Natural killer cell treated with Interleukin-12 subunit alpha and Interleukin-12 subunit beta and Interleukin-15 and Interleukin-18, amount 100 ng/mL, for 72 hours (primary cell): ENCODE data around the gene SMTNL2. TPM values are rescaled to one million over a fixed set of nuclear protein-coding genes. Genes with fewer than 3 reads are reported as not detected.
"Not testable (repeated sequence)": the region's sequence is repeated elsewhere in the genome, so short reads cannot be mapped to it uniquely, and the experiment has no call there.

Experiments used
- ATAC-seq, 2 donors: fragments of 150-1000 bp; cut with Tn5 transposase in 1 of 2; sonication (Bioruptor Pico), chemical (Tn5 transposase) in 1 of 2; 2 replicates each; pipeline ENCODE4 v1.10.0; 2021
- DNase-seq: peaks from one replicate; pipeline ENCODE4 v3.0.0; 2022; ENCODE audit warnings: low spot score
- H3K27ac Mint-ChIP-seq, 2 donors: 1 replicate in 1 of 2; 2 replicates in 1 of 2; pipeline ENCODE4 v1.8.0; 2022; ENCODE audit warnings: mixed read lengths in 2 of 2, mild to moderate bottlenecking in 1 of 2, moderate library complexity in 1 of 2
- H3K27me3 Mint-ChIP-seq, 2 donors: 1 replicate in 1 of 2; 2 replicates in 1 of 2; pipeline ENCODE4 v1.8.0; 2022; ENCODE audit warnings: mixed read lengths in 2 of 2
- H3K36me3 Mint-ChIP-seq: one replicate; pipeline ENCODE4 v1.8.0; 2022; ENCODE audit warnings: mixed read lengths
- H3K4me1 Mint-ChIP-seq, 2 donors: 1 replicate in 1 of 2; 2 replicates in 1 of 2; pipeline ENCODE4 v1.8.0; 2022; ENCODE audit warnings: low read depth in 2 of 2, mixed read lengths in 2 of 2, mild to moderate bottlenecking in 1 of 2
- H3K4me3 Mint-ChIP-seq: one replicate; pipeline ENCODE4 v1.8.0; 2022; ENCODE audit warnings: mixed read lengths
- H3K9me3 Mint-ChIP-seq: 2 replicates; pipeline ENCODE4 v1.8.0; 2022; ENCODE audit warnings: mixed read lengths
- total RNA-seq, 2 donors: library from RNA; stranded (reverse); gene quantifications; one replicate each; pipeline ENCODE4 v1.2.3, GENCODE V29; 2022

The SMTNL2 gene
- total RNA-seq, 2 donors from 2014 or later, result not detected

DNA sequence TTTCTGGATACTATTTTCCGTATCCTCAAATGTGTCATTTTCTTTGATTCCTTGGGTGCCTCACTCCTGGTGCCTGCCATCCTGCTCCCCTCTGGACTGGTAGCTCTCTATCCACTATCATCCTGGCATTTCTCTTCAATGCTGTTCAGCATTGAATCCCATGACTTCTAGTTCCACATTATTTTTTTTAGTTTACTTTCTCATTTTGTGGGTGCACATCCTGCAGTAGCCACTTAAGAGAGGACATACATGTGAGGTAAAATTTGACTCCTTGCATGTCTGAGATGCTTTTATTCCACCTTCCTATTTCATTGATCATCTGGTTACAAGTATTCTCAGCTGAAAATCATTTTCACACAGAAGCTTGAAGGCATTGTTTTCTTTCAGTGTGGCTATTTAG, 38.0 kb downstream of the SMTNL2 start:
- H3K4me1 Mint-ChIP-seq, result no peaks in the 10 kb centered on the region
- H3K27me3 Mint-ChIP-seq, result peaks cover 18 to 19% of the 10 kb centered on the region in 2 donors
- DNase-seq, result no peak
- no peaks in the 10 kb centered on the region for H3K9me3 Mint-ChIP-seq
- no peak for ATAC-seq
- no peaks in the 10 kb centered on the region for H3K36me3 Mint-ChIP-seq
- H3K4me3 Mint-ChIP-seq, result no peak overlapping the region
- no peak overlapping the region for H3K27ac Mint-ChIP-seq

- H3K4me1 Mint-ChIP-seq, result no peaks in the 10 kb centered on the region
- no peak overlapping the region for H3K4me3 Mint-ChIP-seq
- H3K27ac Mint-ChIP-seq, result no peak overlapping the region
- no peaks in the 10 kb centered on the region for H3K36me3 Mint-ChIP-seq
- no peak for ATAC-seq
- H3K9me3 Mint-ChIP-seq, result no peaks in the 10 kb centered on the region
- peaks cover 19 to 20% of the 10 kb centered on the region in 2 donors for H3K27me3 Mint-ChIP-seq
- no peak for DNase-seq
These were observed 38.9 kb downstream of the SMTNL2 start for GRCh38 chr17:4623249-4623648.

- not testable (repeated sequence) for ATAC-seq, H3K4me1 Mint-ChIP-seq, H3K9me3 Mint-ChIP-seq, H3K4me3 Mint-ChIP-seq, H3K27ac Mint-ChIP-seq, H3K36me3 Mint-ChIP-seq, DNase-seq
- H3K27me3 Mint-ChIP-seq, result peaks cover 19 to 20% of the 10 kb centered on the region in 2 donors
These were observed 40.2 kb downstream of the SMTNL2 start for GRCh38 chr17:4624451-4624911.

DNA sequence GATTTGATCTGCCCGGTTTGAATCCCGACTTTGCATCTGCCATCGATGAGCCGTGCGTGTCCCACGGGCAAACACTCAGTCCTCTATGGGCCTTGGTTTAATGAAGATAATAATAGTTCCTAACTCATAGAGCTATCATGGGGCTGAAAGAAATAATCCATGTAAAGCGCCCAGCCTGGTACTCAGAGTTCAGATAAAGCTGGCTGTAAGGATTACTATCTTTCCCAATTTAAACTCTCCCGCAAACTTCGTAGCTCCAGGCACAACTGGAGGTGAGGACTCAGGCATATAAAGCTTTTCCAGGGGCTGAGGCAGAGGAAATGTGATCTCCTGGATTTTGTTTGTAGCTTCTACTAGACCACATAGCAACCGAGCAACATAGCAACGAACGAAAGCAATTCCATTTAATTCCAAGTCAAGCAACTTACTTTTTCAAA, 40.9 kb downstream of the SMTNL2 start:
- no peaks in the 10 kb centered on the region for H3K9me3 Mint-ChIP-seq
- H3K36me3 Mint-ChIP-seq, result no peaks in the 10 kb centered on the region
- no peak for DNase-seq
- H3K4me1 Mint-ChIP-seq, result no peaks in the 10 kb centered on the region
- H3K27me3 Mint-ChIP-seq, result peaks cover 19 to 20% of the 10 kb centered on the region in 2 donors
- H3K4me3 Mint-ChIP-seq, result no peak overlapping the region
- ATAC-seq, result no peak
- no peak overlapping the region for H3K27ac Mint-ChIP-seq

GRCh38 chr17:4626734-4627256, 42.5 kb downstream of the SMTNL2 start:
- Mint-ChIP-seq H3K27ac (no peak overlapping the region), H3K36me3 (no peaks in the 10 kb centered on the region), H3K27me3 (peaks cover 20 to 26% of the 10 kb centered on the region in 2 donors), H3K4me1 (no peaks in the 10 kb centered on the region), H3K4me3 (no peak overlapping the region), H3K9me3 (no peaks in the 10 kb centered on the region)
- ATAC-seq (no peak), DNase-seq (no peak)

DNA sequence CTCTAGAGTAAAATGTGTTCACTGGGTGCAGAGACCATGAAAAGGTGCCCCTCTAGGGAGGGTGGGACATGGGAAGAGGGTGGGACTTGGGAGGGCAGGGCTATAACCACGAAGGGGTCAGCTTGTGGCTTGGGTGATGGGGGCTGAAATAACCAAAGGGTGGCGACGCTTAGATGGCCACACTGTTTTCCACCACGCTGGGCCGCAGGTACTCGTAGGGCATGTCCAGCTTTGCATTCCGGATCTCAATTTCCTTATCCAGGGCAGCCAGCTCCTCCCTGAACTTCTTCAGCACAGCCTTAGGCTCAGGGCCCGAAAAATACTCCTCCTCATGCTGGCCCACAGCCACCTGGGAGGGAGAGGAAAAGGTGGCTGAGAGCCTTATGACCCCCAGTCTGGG, 47.1 kb downstream of the SMTNL2 start:
- no peaks in the 10 kb centered on the region for H3K36me3 Mint-ChIP-seq
- ATAC-seq, result no peak
- no peak for DNase-seq

DNA sequence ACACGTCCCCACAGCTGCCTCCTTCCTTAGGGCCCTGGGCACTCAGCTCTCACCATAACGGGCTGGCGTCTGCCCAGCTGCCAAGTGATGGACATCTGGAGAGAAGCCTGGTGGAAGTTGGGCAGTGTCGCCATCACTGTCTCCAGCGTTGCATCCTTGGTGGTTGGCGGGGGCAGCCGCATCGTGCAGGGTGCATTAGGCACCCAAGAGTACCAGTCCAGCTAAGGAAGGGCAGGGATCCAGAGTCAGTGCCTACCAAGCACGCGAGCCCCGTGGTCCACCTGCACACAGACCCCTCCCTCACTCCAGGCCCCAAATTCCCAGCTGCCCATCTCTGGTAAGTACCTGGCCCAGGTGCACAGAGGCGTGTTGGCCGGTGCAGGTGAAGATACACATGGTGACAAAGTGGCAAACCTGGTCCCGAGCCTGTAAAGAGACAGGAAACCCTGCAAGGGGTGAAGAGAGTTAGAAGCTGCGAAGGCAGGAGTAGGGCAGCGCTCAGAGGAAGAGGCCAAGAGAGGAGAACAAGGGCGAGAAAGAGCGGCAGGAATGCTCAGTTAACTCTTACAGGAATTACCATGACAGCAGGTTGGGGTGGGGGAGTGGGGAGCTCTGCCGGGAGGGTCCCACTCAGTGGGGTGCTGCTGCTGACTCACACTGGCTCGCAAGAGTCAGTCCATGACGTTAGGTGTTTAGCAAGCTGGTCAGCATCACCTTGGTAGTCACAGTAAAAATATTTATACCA, 47.7 kb downstream of the SMTNL2 start:
- Mint-ChIP-seq H3K27ac (no peak overlapping the region), H3K27me3 (peaks cover 34 to 42% of the 10 kb centered on the region in 2 donors)

More for the DNA sequence above, 47.1 kb downstream of the SMTNL2 start:
- no peak overlapping the region for H3K27ac Mint-ChIP-seq
- no peak overlapping the region for H3K4me3 Mint-ChIP-seq
- H3K27me3 Mint-ChIP-seq, result peaks cover 33 to 42% of the 10 kb centered on the region in 2 donors
- peaks cover 0 to 7% of the 10 kb centered on the region in 2 donors for H3K4me1 Mint-ChIP-seq
- H3K9me3 Mint-ChIP-seq, result peaks cover 5% of the 10 kb centered on the region

GRCh38 chr17:4632581-4632920, 48.2 kb downstream of the SMTNL2 start:
- Mint-ChIP-seq H3K27me3 (peaks cover 29 to 38% of the 10 kb centered on the region in 2 donors), H3K4me3 (no peak overlapping the region)
- ATAC-seq, result no peak

More for the DNA sequence above, 47.7 kb downstream of the SMTNL2 start:
- H3K36me3 Mint-ChIP-seq, result no peaks in the 10 kb centered on the region
- DNase-seq (no peak), ATAC-seq (peak in 1 of 2 donors; percentile 32)
- peaks cover 0 to 7% of the 10 kb centered on the region in 2 donors for H3K4me1 Mint-ChIP-seq
- H3K4me3 Mint-ChIP-seq, result no peak overlapping the region
- peaks cover 5% of the 10 kb centered on the region for H3K9me3 Mint-ChIP-seq

DNA sequence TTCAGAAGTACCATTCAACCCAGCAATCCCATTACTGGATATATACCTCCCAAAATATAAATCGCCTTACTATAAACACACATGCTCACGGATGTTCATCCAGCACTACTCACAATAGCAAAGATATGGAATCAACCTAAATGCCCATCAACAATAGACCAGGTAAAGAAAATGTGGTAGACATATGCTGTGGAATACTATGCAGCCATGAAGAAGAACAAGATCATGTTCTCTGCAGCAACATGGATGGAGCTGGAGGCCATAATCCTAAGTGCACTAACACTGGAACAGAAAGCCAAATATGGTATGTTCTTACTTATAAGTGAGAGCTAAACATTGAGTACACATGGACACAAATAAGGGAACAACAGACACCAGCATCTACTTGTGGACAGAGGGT, 49.3 kb downstream of the SMTNL2 start:
- H3K27ac Mint-ChIP-seq, result no peak overlapping the region
- H3K36me3 Mint-ChIP-seq, result no peaks in the 10 kb centered on the region

More at GRCh38 chr17:4632581-4632920, 48.2 kb downstream of the SMTNL2 start:
- Mint-ChIP-seq H3K27ac (no peak overlapping the region), H3K4me1 (peaks cover 0 to 7% of the 10 kb centered on the region in 2 donors), H3K9me3 (peaks cover 5% of the 10 kb centered on the region), H3K36me3 (no peaks in the 10 kb centered on the region)
- no peak for DNase-seq

GRCh38 chr17:4634976-4635375, 50.6 kb downstream of the SMTNL2 start:
- Mint-ChIP-seq H3K27ac (no peak overlapping the region), H3K27me3 (peaks cover 43 to 49% of the 10 kb centered on the region in 2 donors), H3K4me3 (no peak overlapping the region), H3K4me1 (peaks cover 0 to 7% of the 10 kb centered on the region in 2 donors), H3K36me3 (no peaks in the 10 kb centered on the region), H3K9me3 (peaks cover 5% of the 10 kb centered on the region)
- ATAC-seq (no peak), DNase-seq (no peak)

More for the DNA sequence above, 49.3 kb downstream of the SMTNL2 start:
- Mint-ChIP-seq H3K4me1 (peaks cover 0 to 7% of the 10 kb centered on the region in 2 donors), H3K27me3 (peaks cover 36 to 42% of the 10 kb centered on the region in 2 donors), H3K9me3 (peaks cover 5% of the 10 kb centered on the region), H3K4me3 (no peak overlapping the region)
- DNase-seq (no peak), ATAC-seq (no peak)

DNA sequence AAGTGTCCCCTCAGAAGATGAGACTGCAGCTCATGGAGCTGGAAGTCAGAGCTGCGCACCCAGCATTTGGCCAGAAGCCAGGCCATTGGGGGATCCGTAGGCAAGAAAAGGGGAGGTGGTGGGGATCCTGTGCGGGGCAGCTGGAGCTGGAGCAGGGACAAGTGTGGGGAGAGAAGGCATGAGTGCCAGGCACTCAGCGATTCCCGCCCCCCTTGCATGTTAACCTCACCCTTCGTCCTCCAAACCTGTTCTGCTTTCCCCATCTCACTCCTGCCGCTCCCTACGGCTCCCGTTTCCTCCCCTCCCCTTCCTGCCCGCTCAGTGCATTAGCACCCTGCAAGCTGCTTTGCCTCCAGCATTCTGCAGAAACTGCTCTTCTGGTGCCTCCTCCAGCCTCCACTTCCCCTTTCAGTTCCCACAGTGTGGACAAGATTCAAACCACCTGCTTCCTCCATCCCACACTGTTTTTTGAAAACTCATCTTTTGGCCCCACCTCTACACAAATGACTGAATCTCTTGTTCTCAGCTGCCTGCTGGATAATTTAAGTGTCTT, 51.6 kb downstream of the SMTNL2 start:
- ATAC-seq, result no peak
- Mint-ChIP-seq H3K36me3 (no peaks in the 10 kb centered on the region), H3K4me3 (no peak overlapping the region), H3K4me1 (peaks cover 0 to 7% of the 10 kb centered on the region in 2 donors), H3K27ac (no peak overlapping the region), H3K9me3 (peaks cover 5% of the 10 kb centered on the region), H3K27me3 (peaks cover 45 to 47% of the 10 kb centered on the region in 2 donors)
- DNase-seq, result no peak

GRCh38 chr17:4636474-4637100, 52.3 kb downstream of the SMTNL2 start:
- peaks cover 0 to 7% of the 10 kb centered on the region in 2 donors for H3K4me1 Mint-ChIP-seq
- no peak overlapping the region for H3K4me3 Mint-ChIP-seq
- H3K9me3 Mint-ChIP-seq, result peaks cover 5% of the 10 kb centered on the region
- no peaks in the 10 kb centered on the region for H3K36me3 Mint-ChIP-seq
- ATAC-seq (no peak), DNase-seq (no peak)
- no peak overlapping the region for H3K27ac Mint-ChIP-seq
- peaks cover 43 to 49% of the 10 kb centered on the region in 2 donors for H3K27me3 Mint-ChIP-seq

DNA sequence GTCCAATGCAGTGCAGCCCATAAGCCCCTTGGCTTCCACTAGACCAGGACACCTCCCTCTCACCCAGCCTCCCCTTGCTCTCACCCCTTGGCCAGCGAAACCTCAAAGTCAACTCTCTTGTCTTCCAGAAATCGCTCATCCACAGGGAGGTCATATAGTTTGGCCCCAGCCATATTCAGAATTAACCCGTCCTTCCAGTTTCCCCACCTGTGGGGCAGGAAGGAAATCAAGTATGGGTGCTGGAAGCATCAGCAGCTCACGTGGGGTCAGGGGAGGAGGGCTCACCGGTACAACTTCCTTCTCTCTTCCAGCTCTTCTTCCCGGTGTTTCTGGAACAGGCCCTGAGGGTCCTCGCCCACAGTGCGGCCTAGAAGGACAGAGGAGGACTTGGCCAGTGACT, 54.4 kb downstream of the SMTNL2 start:
- not testable (repeated sequence) for DNase-seq, H3K36me3 Mint-ChIP-seq, H3K9me3 Mint-ChIP-seq, H3K27ac Mint-ChIP-seq, H3K4me1 Mint-ChIP-seq, H3K4me3 Mint-ChIP-seq
- peak in 1 of 2 donors; percentile 10 for ATAC-seq
- H3K27me3 Mint-ChIP-seq, result peaks cover 57% of the 10 kb centered on the region in 2 donors
